H1 (cell line): ENCODE measurements around the gene MYLK3. TPM values are rescaled to one million over a fixed set of nuclear protein-coding genes. Genes with fewer than 3 reads are reported as not detected.

Experiments used
- CTCF ChIA-PET: fragments of 300-600 bp; sonication (Branson Sonifier 250); formaldehyde crosslinking; loops from one replicate; lab custom pipeline; 2021; ENCODE audit not compliant: partially characterized antibody; lab: Charles Lee
- POLR2A ChIA-PET: fragments of 300-600 bp; sonication (Branson Sonifier 250); formaldehyde crosslinking; loops from one replicate; lab custom pipeline; 2021; ENCODE audit warnings: inconsistent platforms; ENCODE audit not compliant: partially characterized antibody; lab: Charles Lee
- DNase-seq, 2 experiments: peaks; one replicate each; pipeline versions ENCODE4 v3.0.0 to v3.0.0-alpha.2; 2010 to 2022; ENCODE audit warnings: low spot score in 2 of 2, low read depth in 1 of 2, mixed read lengths in 1 of 2
- FAIRE-seq: peaks from 2 replicates; lab custom pipeline; 2011; peaks lifted over from hg19 to GRCh38; lab: Jason Lieb, UNC
- H2AFZ ChIP-seq: 2 replicates; pipeline ENCODE4 v1.8.1; 2012; ENCODE audit warnings: low read length, inconsistent platforms
- H2AK5ac ChIP-seq: 2 replicates; pipeline ENCODE4 v1.6.1; 2013; ENCODE audit warnings: low read depth, low read length
- H2BK120ac ChIP-seq: replicated peaks from 2 replicates; pipeline ENCODE3; 2013; ENCODE audit warnings: low read depth, low read length, inconsistent platforms
- H2BK12ac ChIP-seq: 2 replicates; pipeline ENCODE4 v1.6.1; 2013; ENCODE audit warnings: low read depth, low read length
- H2BK15ac ChIP-seq: 2 replicates; pipeline ENCODE4 v1.6.1; 2013; ENCODE audit warnings: low read length
- H2BK20ac ChIP-seq: 2 replicates; pipeline ENCODE4 v1.6.1; 2013; ENCODE audit warnings: low read length
- H2BK5ac ChIP-seq: 2 replicates; pipeline ENCODE4 v1.6.1; 2013; ENCODE audit warnings: low read depth, low read length
- H3K14ac ChIP-seq: 2 replicates; pipeline ENCODE4 v1.6.1; 2013; ENCODE audit warnings: inconsistent platforms; ENCODE audit not compliant: insufficient read length
- H3K18ac ChIP-seq: 2 replicates; pipeline ENCODE4 v1.6.1; 2013; ENCODE audit warnings: low read length; ENCODE audit errors: extremely low read depth
- H3K23ac ChIP-seq: 2 replicates; pipeline ENCODE4 v1.6.1; 2013; ENCODE audit warnings: inconsistent platforms; ENCODE audit not compliant: insufficient read length
- H3K23me2 ChIP-seq: 2 replicates; pipeline ENCODE4 v1.6.1; 2013; ENCODE audit warnings: low read depth, low read length
- H3K27ac ChIP-seq: 2 replicates; pipeline ENCODE4 v1.6.1; 2011; ENCODE audit warnings: low read depth, low read length, inconsistent platforms
- H3K27me3 ChIP-seq, 4 experiments: replicated peaks in 1 of 4; 1 replicate in 1 of 4; 2 replicates in 3 of 4; pipeline versions ENCODE4 v1.6.1 to v1.8.1; 2011 to 2013; ENCODE audit warnings: low read length in 3 of 4, mild to moderate bottlenecking in 3 of 4, inconsistent platforms in 2 of 4, mixed read lengths in 2 of 4, moderate library complexity in 1 of 4; ENCODE audit not compliant: control insufficient read depth in 3 of 4, insufficient read depth in 3 of 4; ENCODE audit errors: extremely low read depth in 1 of 4
- H3K36me3 ChIP-seq, 4 experiments: 2 replicates each; pipeline versions ENCODE4 v1.6.1 to v1.8.1; 2011 to 2013; ENCODE audit warnings: mild to moderate bottlenecking in 4 of 4, low read length in 3 of 4, moderate library complexity in 2 of 4, control low read depth in 1 of 4, inconsistent platforms in 1 of 4; ENCODE audit not compliant: insufficient read depth in 4 of 4, control insufficient read depth in 2 of 4
- H3K4ac ChIP-seq: replicated peaks from 2 replicates; pipeline ENCODE3; 2013; ENCODE audit warnings: low read length, low read depth, mixed read lengths, inconsistent platforms; ENCODE audit not compliant: insufficient read length
- H3K4me1 ChIP-seq, 4 experiments: replicated peaks in 1 of 4; 1 replicate in 1 of 4; 2 replicates in 3 of 4; pipeline versions ENCODE4 v1.6.1 to v1.8.1; 2011 to 2013; ENCODE audit warnings: low read length in 3 of 4, inconsistent platforms in 2 of 4, mixed read lengths in 1 of 4; ENCODE audit not compliant: insufficient read depth in 4 of 4, control insufficient read depth in 3 of 4
- H3K4me2 ChIP-seq, 2 experiments: 2 replicates each; pipeline versions ENCODE4 v1.6.1 to v1.8.1; 2011 to 2013; ENCODE audit warnings: low read depth in 2 of 2, low read length in 2 of 2, control low read depth in 1 of 2, inconsistent platforms in 1 of 2, mild to moderate bottlenecking in 1 of 2; ENCODE audit not compliant: insufficient read depth in 1 of 2
- H3K4me3 ChIP-seq, 4 experiments: fragments of 200-600, 300-600 bp in 1 of 4; sonication (generic), shearing (Covaris generic), sonication (Bioruptor Twin) in 1 of 4; 2 replicates each; pipeline versions ENCODE4 v1.5.1 to v1.8.1; 2011 to 2016; ENCODE audit warnings: low read length in 4 of 4, low read depth in 3 of 4, control low read depth in 2 of 4, inconsistent platforms in 2 of 4, mild to moderate bottlenecking in 2 of 4, mixed read lengths in 1 of 4, moderate library complexity in 1 of 4; ENCODE audit not compliant: insufficient read depth in 2 of 4; ENCODE audit errors: extremely low read depth in 1 of 4
- H3K56ac ChIP-seq: replicated peaks from 2 replicates; pipeline ENCODE3; 2013; ENCODE audit warnings: low read depth, mild to moderate bottlenecking, mixed read lengths, low read length, inconsistent platforms; ENCODE audit not compliant: insufficient read length
- H3K79me1 ChIP-seq: 2 replicates; pipeline ENCODE4 v1.6.1; 2013; ENCODE audit warnings: low read depth, low read length, control low read depth
- H3K79me2 ChIP-seq, 2 experiments: 2 replicates each; pipeline versions ENCODE4 v1.6.1 to v1.8.1; 2012 to 2013; ENCODE audit warnings: low read length in 2 of 2, mild to moderate bottlenecking in 2 of 2, inconsistent platforms in 1 of 2; ENCODE audit not compliant: insufficient read depth in 2 of 2, control insufficient read depth in 1 of 2
- H3K9ac ChIP-seq, 4 experiments: replicated peaks in 1 of 4; 1 replicate in 1 of 4; 2 replicates in 3 of 4; pipeline versions ENCODE4 v1.6.1 to v1.8.1; 2011 to 2013; ENCODE audit warnings: low read depth in 3 of 4, low read length in 3 of 4, control low read depth in 2 of 4, mild to moderate bottlenecking in 2 of 4, moderate library complexity in 2 of 4, inconsistent platforms in 1 of 4; ENCODE audit errors: extremely low read depth in 1 of 4
- H3K9me3 ChIP-seq, 2 experiments: 2 replicates each; pipeline versions ENCODE4 v1.6.1 to v1.8.1; 2012 to 2013; ENCODE audit warnings: mild to moderate bottlenecking in 2 of 2, moderate library complexity in 2 of 2, control low read depth in 1 of 2, inconsistent platforms in 1 of 2, low read depth in 1 of 2, low read length in 1 of 2, mixed read lengths in 1 of 2; ENCODE audit not compliant: insufficient read depth in 2 of 2
- H4K20me1 ChIP-seq, 2 experiments: replicated peaks in 1 of 2; 2 replicates each; pipeline versions ENCODE3 to v1.8.1; 2011 to 2013; ENCODE audit warnings: inconsistent platforms in 2 of 2, low read length in 2 of 2, mild to moderate bottlenecking in 1 of 2; ENCODE audit not compliant: insufficient read depth in 2 of 2, control insufficient read depth in 1 of 2
- H4K5ac ChIP-seq: 2 replicates; pipeline ENCODE4 v1.6.1; 2013; ENCODE audit warnings: low read length, low read depth, mixed read lengths, inconsistent platforms; ENCODE audit not compliant: insufficient read length
- H4K8ac ChIP-seq: 2 replicates; pipeline ENCODE4 v1.8.0; 2013; ENCODE audit warnings: mild to moderate bottlenecking, moderate library complexity, low read length, inconsistent platforms; ENCODE audit not compliant: insufficient read depth; ENCODE audit errors: extremely low read depth
- H4K91ac ChIP-seq: replicated peaks from 2 replicates; pipeline ENCODE3; 2013; ENCODE audit warnings: low read length, mixed read lengths, inconsistent platforms; ENCODE audit not compliant: insufficient read length
- ASH2L ChIP-seq: fragments of 200-600, 300-600 bp; sonication (generic); IDR thresholded peaks from one replicate; pipeline ENCODE4 v1.7.1; 2017; ENCODE audit warnings: low read length
- BCL11A ChIP-seq, 2 experiments: IDR thresholded peaks; one replicate each; pipeline ENCODE4 v1.6.1; 2011; ENCODE audit warnings: low read depth in 2 of 2, low read length in 2 of 2, mild to moderate bottlenecking in 2 of 2
- CBX8 ChIP-seq: fragments of 300-800, 300-1000 bp; sonication (generic); IDR thresholded peaks from 2 replicates; pipeline ENCODE4 v1.7.1; 2016; ENCODE audit warnings: low read depth, low read length, borderline replicate concordance
- CHD1 ChIP-seq: IDR thresholded peaks from 2 replicates; pipeline ENCODE4 v1.6.1; 2012; ENCODE audit warnings: low read depth, low read length, improper control_type of control experiment
- CREB1 ChIP-seq: IDR thresholded peaks from 2 replicates; pipeline ENCODE4 v1.6.1; 2012; ENCODE audit warnings: inconsistent platforms
- CTBP2 ChIP-seq: IDR thresholded peaks from 2 replicates; pipeline ENCODE4 v1.7.0; 2011; ENCODE audit warnings: borderline replicate concordance, mild to moderate bottlenecking, moderate library complexity, mixed read lengths, low read length; ENCODE audit not compliant: insufficient read depth, insufficient read length
- HDAC2 ChIP-seq, 2 experiments: fragments of 300-600 bp in 1 of 2; sonication (generic) in 1 of 2; IDR thresholded peaks; 2 replicates each; pipeline ENCODE4 v1.6.1; 2011 to 2012; ENCODE audit warnings: low read depth in 2 of 2, low read length in 2 of 2, mild to moderate bottlenecking in 2 of 2, moderate library complexity in 2 of 2, borderline replicate concordance in 1 of 2, inconsistent platforms in 1 of 2
- PHF8 ChIP-seq: fragments of 200-600 bp; sonication (generic); conservative IDR thresholded peaks from 2 replicates; pipeline ENCODE4 v1.7.1; 2012; ENCODE audit warnings: low read depth, mild to moderate bottlenecking, inconsistent platforms, low read length, moderate library complexity
- RAD21 ChIP-seq, 2 experiments: IDR thresholded peaks in 1 of 2; conservative IDR thresholded peaks in 1 of 2; 2 replicates each; pipeline ENCODE4 v1.6.1; 2011; ENCODE audit warnings: low read depth in 2 of 2, low read length in 2 of 2, improper control_type of control experiment in 1 of 2, inconsistent platforms in 1 of 2, mild to moderate bottlenecking in 1 of 2, moderate library complexity in 1 of 2
- RBBP5 ChIP-seq: IDR thresholded peaks from 2 replicates; pipeline ENCODE4 v1.7.1; 2012; ENCODE audit warnings: low read depth, mild to moderate bottlenecking, inconsistent platforms, low read length, moderate library complexity, borderline replicate concordance
- SAP30 ChIP-seq: fragments of 300-600 bp; sonication (generic); IDR thresholded peaks from 2 replicates; pipeline ENCODE4 v1.7.1; 2012; ENCODE audit warnings: low read length, moderate library complexity, mild to moderate bottlenecking, inconsistent platforms; ENCODE audit not compliant: insufficient read depth, insufficient replicate concordance
- SP1 ChIP-seq: IDR thresholded peaks from 2 replicates; pipeline ENCODE4 v1.6.1; 2011; ENCODE audit warnings: low read depth, low read length
- SP2 ChIP-seq: IDR thresholded peaks from 2 replicates; pipeline ENCODE4 v1.6.1; 2012; ENCODE audit warnings: mild to moderate bottlenecking, low read length, inconsistent platforms
- TCF12 ChIP-seq: IDR thresholded peaks from 2 replicates; pipeline ENCODE4 v1.6.1; 2011; ENCODE audit warnings: low read depth, mild to moderate bottlenecking, low read length
- WGBS, 2 experiments: shearing (Covaris generic) in 1 of 2; methylation state at CpG; one replicate each; pipeline versions ENCODE4 v1.1.6 to v1.1.7; 2013 to 2015; ENCODE audit warnings: low lambda C conversion rate in 2 of 2, mixed read lengths in 2 of 2, inconsistent platforms in 1 of 2, low coverage in 1 of 2, missing lambda C conversion rate in 1 of 2; ENCODE audit not compliant: insufficient replicate concordance in 2 of 2, insufficient coverage in 1 of 2, insufficient read length in 1 of 2; ENCODE audit errors: extremely low coverage in 1 of 2, missing lambda C conversion rate in 1 of 2; 5-methylcytosine and 5-hydroxymethylcytosine counted together
- polyA plus RNA-seq, 7 experiments: library from polyadenylated mRNA; depleted of rRNA in 3 of 7; stranded (reverse) in 5 of 7; unstranded in 2 of 7; fragments of >200 nt in 5 of 7; fragments of 200-250 nt in 2 of 7; gene quantifications; 1 replicate in 5 of 7; 2 replicates in 1 of 7; 4 replicates in 1 of 7; pipeline versions ENCODE4 v1.2.1 to v1.2.3, GENCODE V29; 2011 to 2013; ENCODE audit warnings: missing spikeins in 2 of 7, mixed read lengths in 2 of 7
- total RNA-seq: library from RNA; stranded (reverse); fragmentation: NEBNext Ultra II Directional; extraction: Animal tissue kit (Norgen Biotek cat#: 25700); gene quantifications from 2 replicates; pipeline ENCODE4 v1.2.1, GENCODE V29; 2021

Gene MYLK3
- total and polyA plus RNA-seq, 2 of the 8 experiments (the other 6 are each of a cell fraction or from before 2014, with no cell fraction given), result 0.14 to 0.35 TPM

- no peaks in the 10 kb centered on the region; a peak in 1 of 4 replicates for H3K9me3 ChIP-seq
- H2BK5ac ChIP-seq, result no peak overlapping the region
- H3K23ac ChIP-seq, result no peak overlapping the region
- no peak overlapping the region for H4K91ac ChIP-seq
- no peaks in the 10 kb centered on the region for H3K4me1 ChIP-seq
- no peaks in the 10 kb centered on the region for H3K36me3 ChIP-seq
- no peak overlapping the region for H3K4me3 ChIP-seq
- no peak overlapping the region for H2BK12ac ChIP-seq
- H3K14ac ChIP-seq, result no peak overlapping the region
- no peak overlapping the region for H2AK5ac ChIP-seq
- FAIRE-seq (no peak), DNase-seq (no peak)
- no peak overlapping the region for H3K4me2 ChIP-seq
- no peaks in the 10 kb centered on the region for H3K27me3 ChIP-seq
- H3K56ac ChIP-seq, result no peak overlapping the region
- CTCF ChIA-PET, result interaction anchor here (1.1 to 1.4 kb wide), 2 partner anchors 10 to 26 kb away, joined by 3 to 4 read pairs; no protein-coding TSS in a partner anchor
- H4K20me1 ChIP-seq, result no peaks in the 10 kb centered on the region
- H3K79me2 ChIP-seq, result no peaks in the 10 kb centered on the region
- no peaks in the 10 kb centered on the region for H3K23me2 ChIP-seq
- H4K5ac ChIP-seq, result no peak overlapping the region
- H3K4ac ChIP-seq, result no peak overlapping the region
- H2BK15ac ChIP-seq, result no peak overlapping the region
- H3K9ac ChIP-seq, result no peak overlapping the region
- 86% methylated on average over 3 of the region's 3 CpGs; no CpG with 5 or more reads in 1 of the 2 experiments for WGBS, 2 experiments
- H2BK120ac ChIP-seq, result no peak overlapping the region
- no peak overlapping the region for H4K8ac ChIP-seq
- TF ChIP-seq CREB1 (no peak), CBX8 (no peak), CTBP2 (no peak), SP2 (no peak), RBBP5 (no peak), PHF8 (no peak), BCL11A (IDR thresholded peaks at IDR 0.05; ENCODE audit: low read depth in 2 of 2, low read length in 2 of 2) (no peak), HDAC2 (IDR thresholded peaks at IDR 0.05; ENCODE audit: borderline replicate concordance in 1 of 2, low read depth in 2 of 2, low read length in 2 of 2) (no peak), CHD1 (no peak), RAD21 (IDR thresholded peaks at IDR 0.05 in 1 of 2, conservative IDR thresholded peaks at IDR 0.05 in 1 of 2; ENCODE audit: low read depth in 2 of 2, low read length in 2 of 2) (no peak), TCF12 (no peak), SAP30 (no peak), ASH2L (no peak), SP1 (no peak)
- no peak overlapping the region for H2BK20ac ChIP-seq
- H2AFZ ChIP-seq, result no peak overlapping the region
- H3K27ac ChIP-seq, result no peak overlapping the region
- H3K79me1 ChIP-seq, result no peaks in the 10 kb centered on the region
- no peak overlapping the region for H3K18ac ChIP-seq
- POLR2A ChIA-PET, result no interaction called here
Measured at GRCh38 chr16:46774743-46775177, 26.6 kb upstream of the MYLK3 start.
